Stimulated activated naive B cell treated with anti-CD40 and anti-IgM and Interleukin-4, amounts not matched to agents 10 μg/mL and 1 μg/mL and 100 μg/mL, for 72 hours (primary cell): ENCODE measurements around the gene SAPCD2.
A peak's percentile ranks its signal among the peaks of the same experiment; 100 is the strongest.

Source experiments
- ATAC-seq, 2 donors: fragments of 150-1000 bp; cut with Tn5 transposase; replicated peaks; 2 replicates each; pipeline ENCODE4 v1.10.0; 2021; ENCODE audit warnings: moderate library complexity in 1 of 2
- DNase-seq: peaks from one replicate; pipeline ENCODE4 v3.0.0; 2021
- H3K27ac Mint-ChIP-seq: one replicate; pipeline ENCODE4 v1.8.0; 2022; ENCODE audit warnings: mild to moderate bottlenecking, mixed read lengths
- H3K27me3 Mint-ChIP-seq, 2 donors: one replicate each; pipeline ENCODE4 v1.8.0; 2022; ENCODE audit warnings: mixed read lengths in 2 of 2
- H3K36me3 Mint-ChIP-seq, 2 donors: one replicate each; pipeline ENCODE4 v1.8.0; 2022; ENCODE audit warnings: mixed read lengths in 2 of 2, mild to moderate bottlenecking in 1 of 2
- H3K4me1 Mint-ChIP-seq, 2 donors: one replicate each; pipeline ENCODE4 v1.8.0; 2022; ENCODE audit warnings: mixed read lengths in 2 of 2, mild to moderate bottlenecking in 1 of 2
- H3K4me3 Mint-ChIP-seq, 2 donors: one replicate each; pipeline ENCODE4 v1.8.0; 2022; ENCODE audit warnings: mild to moderate bottlenecking in 2 of 2, mixed read lengths in 2 of 2, moderate library complexity in 1 of 2
- H3K9me3 Mint-ChIP-seq, 2 donors: one replicate each; pipeline ENCODE4 v1.8.0; 2022; ENCODE audit warnings: mixed read lengths in 2 of 2, mild to moderate bottlenecking in 1 of 2

SAPCD2 gene

GRCh38 chr9:137055385-137056364, 14.7 kb downstream of the SAPCD2 start:
- Mint-ChIP-seq H3K36me3 (no peaks in the 10 kb centered on the region), H3K4me3 (no peak overlapping the region), H3K4me1 (peaks cover 2 to 17% of the 10 kb centered on the region in 2 donors), H3K27ac (no peak overlapping the region), H3K9me3 (no peaks in the 10 kb centered on the region), H3K27me3 (peaks cover 6 to 31% of the 10 kb centered on the region in 2 donors)
- DNase-seq: no peak
- no peak for ATAC-seq

- H3K4me1 Mint-ChIP-seq: peaks cover 2 to 17% of the 10 kb centered on the region in 2 donors
- H3K27ac Mint-ChIP-seq: no peak overlapping the region
- ATAC-seq: no peak
- peaks cover 11 to 38% of the 10 kb centered on the region in 2 donors for H3K27me3 Mint-ChIP-seq
- no peaks in the 10 kb centered on the region for H3K36me3 Mint-ChIP-seq
- no peak for DNase-seq
- no peak overlapping the region for H3K4me3 Mint-ChIP-seq
- no peaks in the 10 kb centered on the region for H3K9me3 Mint-ChIP-seq
Observed at GRCh38 chr9:137054932-137055384, 15.4 kb downstream of the SAPCD2 start.

- Mint-ChIP-seq H3K36me3 (peaks cover 0 to 2% of the 10 kb centered on the region in 2 donors), H3K27me3 (peaks cover 18 to 45% of the 10 kb centered on the region in 2 donors), H3K27ac (peak within 1 kb of the TSS; percentile 69), H3K4me3 (no peak within 1 kb of the TSS), H3K9me3 (no peaks in the 10 kb centered on the region), H3K4me1 (peaks cover 2 to 17% of the 10 kb centered on the region in 2 donors)
- DNase-seq (no peak), ATAC-seq (peak; percentile 47 to 54)
Observed at GRCh38 chr9:137053944-137054931, 16.1 kb downstream of the SAPCD2 start, which contains the start of gene ENTPD2. Gene ENTPD2 (minus strand): TSS chr9:137054061. CDS start chr9:137053997, 64 bp downstream.

DNA sequence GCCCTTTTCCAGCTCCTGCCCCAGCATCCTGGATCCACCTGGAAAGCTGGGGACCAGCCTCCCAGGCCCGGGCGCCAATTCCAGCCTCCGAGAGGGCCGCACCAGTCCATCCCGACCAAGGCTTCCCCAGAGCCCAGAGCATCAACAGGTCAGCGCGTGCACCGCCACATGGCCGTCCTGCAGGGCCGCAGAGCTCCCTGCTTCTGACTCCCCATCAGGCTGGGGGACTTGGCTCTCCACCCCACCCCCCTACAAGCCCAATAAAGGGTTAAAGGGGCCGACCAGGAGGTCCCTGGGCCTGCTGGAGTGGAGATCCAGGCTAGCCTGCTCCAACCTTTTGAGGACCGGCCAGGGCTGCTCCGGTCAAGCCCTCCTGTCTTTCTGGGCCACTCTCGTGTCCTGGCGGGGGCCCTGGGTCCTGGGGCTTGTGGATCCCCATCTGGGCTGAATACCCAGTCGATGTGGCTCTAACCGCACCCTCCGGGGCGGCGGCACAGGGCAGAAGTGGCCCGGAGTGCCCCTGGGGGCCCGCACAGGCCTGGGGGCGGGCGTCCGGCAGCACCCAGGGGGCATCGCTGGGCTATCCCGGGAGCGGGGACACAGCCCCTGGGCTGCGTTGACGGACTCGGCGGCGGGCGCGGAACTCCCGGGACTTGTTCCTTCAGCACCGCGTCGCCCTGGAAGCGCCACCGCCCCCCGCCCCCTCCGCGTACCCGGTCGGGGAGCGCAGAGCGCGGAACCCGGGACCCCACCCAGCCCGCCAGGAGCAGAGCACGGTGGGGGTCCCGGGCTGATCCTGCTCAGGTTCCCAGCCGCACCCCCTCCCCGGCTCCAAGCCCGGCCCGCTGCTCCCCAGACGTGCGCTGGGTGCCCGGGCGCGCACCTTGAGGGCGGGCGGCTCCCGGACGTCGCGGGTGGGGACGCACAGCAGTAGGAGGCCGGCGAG, 17.1 kb downstream of the SAPCD2 start:
- DNase-seq (no peak), ATAC-seq (peak; percentile 31 to 33)
- no peaks in the 10 kb centered on the region for H3K9me3 Mint-ChIP-seq
- H3K4me3 Mint-ChIP-seq: no peak overlapping the region
- H3K27me3 Mint-ChIP-seq: peaks cover 18 to 51% of the 10 kb centered on the region in 2 donors
- H3K4me1 Mint-ChIP-seq: peaks cover 2 to 12% of the 10 kb centered on the region in 2 donors
- H3K36me3 Mint-ChIP-seq: peaks cover 0 to 2% of the 10 kb centered on the region in 2 donors
- H3K27ac Mint-ChIP-seq: no peak overlapping the region

- peaks cover 0 to 2% of the 10 kb centered on the region in 2 donors for H3K36me3 Mint-ChIP-seq
- DNase-seq (no peak), ATAC-seq (no peak)
- H3K27me3 Mint-ChIP-seq: peaks cover 27 to 61% of the 10 kb centered on the region in 2 donors
- no peak overlapping the region for H3K4me3 Mint-ChIP-seq
- H3K9me3 Mint-ChIP-seq: no peaks in the 10 kb centered on the region
- peaks cover 2 to 12% of the 10 kb centered on the region in 2 donors for H3K4me1 Mint-ChIP-seq
- H3K27ac Mint-ChIP-seq: no peak overlapping the region
Observed at GRCh38 chr9:137052293-137052692, 18.1 kb downstream of the SAPCD2 start.

DNA sequence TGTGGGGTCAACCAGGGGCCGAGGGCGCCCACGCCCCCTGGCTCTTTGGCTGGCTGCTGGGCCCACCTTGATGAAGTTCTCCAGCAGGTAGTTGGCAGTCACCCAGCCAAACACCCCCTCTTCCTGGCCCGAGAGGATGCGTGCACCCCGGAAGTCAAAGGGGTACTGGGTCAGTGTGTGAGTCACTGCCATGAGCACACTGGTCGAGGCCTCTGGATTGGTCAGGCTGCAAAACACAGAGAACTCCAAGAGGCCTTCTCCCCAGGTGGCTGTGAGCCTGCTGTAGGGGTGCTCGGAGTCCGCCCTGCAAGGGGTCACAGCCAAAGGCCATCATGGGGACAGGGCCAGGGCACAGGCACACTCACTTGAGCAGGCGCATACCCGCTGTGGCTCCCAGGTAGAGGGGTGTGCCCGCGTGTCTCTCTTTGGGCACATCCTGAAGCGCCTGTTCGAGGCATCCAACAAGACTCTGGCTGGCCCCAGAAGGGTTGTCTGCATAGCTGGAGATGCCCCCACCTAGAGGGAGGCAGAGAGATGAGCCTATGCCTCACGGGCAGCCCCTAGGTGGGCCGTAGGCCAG, 19.1 kb downstream of the SAPCD2 start:
- H3K27me3 Mint-ChIP-seq: peaks cover 36 to 71% of the 10 kb centered on the region in 2 donors
- peaks cover 4 to 18% of the 10 kb centered on the region in 2 donors for H3K4me1 Mint-ChIP-seq
- no peak overlapping the region for H3K4me3 Mint-ChIP-seq
- no peak overlapping the region for H3K27ac Mint-ChIP-seq
- peaks cover 0 to 2% of the 10 kb centered on the region in 2 donors for H3K36me3 Mint-ChIP-seq
- DNase-seq (no peak), ATAC-seq (no peak)
- H3K9me3 Mint-ChIP-seq: no peaks in the 10 kb centered on the region

DNA sequence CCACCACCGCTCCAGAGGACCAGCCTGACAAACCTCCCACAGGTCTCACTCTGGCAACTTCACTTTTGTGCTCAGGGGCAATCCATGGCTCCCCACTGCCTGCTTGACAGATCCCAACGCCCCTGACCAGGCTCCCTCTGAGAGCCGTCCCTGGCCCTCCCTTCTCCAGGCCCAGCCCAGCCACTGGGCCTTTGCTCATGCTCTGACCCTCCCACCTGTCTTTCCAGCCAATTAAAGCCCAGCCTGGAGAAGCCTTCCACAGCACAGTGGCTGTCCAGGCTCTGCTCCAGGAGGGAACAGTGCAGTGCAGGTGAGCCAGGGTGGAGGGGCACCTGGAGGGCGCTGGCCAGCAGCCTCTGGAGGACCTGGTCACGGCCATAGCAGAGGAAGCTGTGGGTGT, 19.8 kb downstream of the SAPCD2 start:
- H3K27me3 Mint-ChIP-seq: peaks cover 36 to 74% of the 10 kb centered on the region in 2 donors
- no peak for DNase-seq

GRCh38 chr9:137049544-137050449, 20.6 kb downstream of the SAPCD2 start:
- ATAC-seq (peak; percentile 44 to 65), DNase-seq (no peak)
- H3K4me3 Mint-ChIP-seq: no peak overlapping the region
- peak overlapping the region; percentile 31 for H3K27ac Mint-ChIP-seq
- peaks cover 42 to 81% of the 10 kb centered on the region in 2 donors for H3K27me3 Mint-ChIP-seq
- H3K9me3 Mint-ChIP-seq: no peaks in the 10 kb centered on the region
- peaks cover 8 to 26% of the 10 kb centered on the region in 2 donors for H3K4me1 Mint-ChIP-seq
- H3K36me3 Mint-ChIP-seq: peaks cover 0 to 2% of the 10 kb centered on the region in 2 donors

More for the DNA sequence above, 19.8 kb downstream of the SAPCD2 start:
- no peak for ATAC-seq
- Mint-ChIP-seq H3K9me3 (no peaks in the 10 kb centered on the region), H3K4me1 (peaks cover 4 to 20% of the 10 kb centered on the region in 2 donors), H3K4me3 (no peak overlapping the region), H3K27ac (no peak overlapping the region), H3K36me3 (peaks cover 0 to 2% of the 10 kb centered on the region in 2 donors)

GRCh38 chr9:137048655-137049543, 21.5 kb downstream of the SAPCD2 start:
- ATAC-seq (no peak), DNase-seq (no peak)
- Mint-ChIP-seq H3K27me3 (peaks cover 50 to 85% of the 10 kb centered on the region in 2 donors), H3K36me3 (peaks cover 0 to 2% of the 10 kb centered on the region in 2 donors), H3K4me1 (peaks cover 10 to 29% of the 10 kb centered on the region in 2 donors), H3K4me3 (no peak overlapping the region), H3K9me3 (no peaks in the 10 kb centered on the region), H3K27ac (no peak overlapping the region)

DNA sequence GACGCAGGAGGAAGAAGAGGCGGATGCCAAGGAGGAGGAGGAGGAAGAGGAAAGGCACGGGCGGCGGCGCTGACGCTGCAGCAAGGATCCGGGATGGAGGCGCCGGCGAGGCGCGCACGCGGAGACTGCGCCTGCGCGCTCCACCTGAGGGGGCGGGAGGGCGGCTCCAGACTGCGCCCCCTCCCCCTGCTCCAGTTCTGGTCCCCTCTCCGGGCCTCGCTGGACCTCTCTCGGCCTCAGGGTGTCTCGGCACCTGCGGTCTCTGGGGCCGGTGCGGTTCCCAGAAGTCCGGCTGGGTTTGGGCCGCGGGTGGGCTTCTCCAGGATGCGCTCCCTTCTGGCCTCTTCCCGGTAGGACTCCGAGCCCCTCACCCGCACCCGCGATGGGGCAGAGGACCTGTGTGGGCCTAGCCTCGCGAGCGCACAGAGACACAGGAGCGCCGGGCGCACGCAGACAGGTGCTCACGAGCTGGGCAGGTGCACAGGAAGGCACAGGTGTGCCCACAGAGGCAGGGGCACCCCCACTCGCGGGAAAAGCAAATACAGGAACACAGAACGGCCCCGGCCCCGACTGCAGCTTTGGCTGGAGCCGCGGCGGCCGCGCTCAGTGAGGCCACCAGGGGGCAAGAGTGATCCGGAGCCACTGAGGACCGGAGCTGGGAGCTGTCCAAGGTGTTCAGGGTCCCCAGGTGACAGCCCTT, 24.1 kb downstream of the SAPCD2 start, which contains the start of gene NPDC1:
NPDC1 (minus strand) TSS at position 90 of the 700 bp plus-strand sequence. CDS start 188 bp downstream, outside the sequence.
- peak; percentile 85 to 89 for ATAC-seq
- peaks cover 0 to 2% of the 10 kb centered on the region in 2 donors for H3K36me3 Mint-ChIP-seq
- H3K4me3 Mint-ChIP-seq: peak within 1 kb of the TSS; percentile 48 to 73
- no peaks in the 10 kb centered on the region for H3K9me3 Mint-ChIP-seq
- no peak within 1 kb of the TSS for H3K27ac Mint-ChIP-seq
- peaks cover 59 to 73% of the 10 kb centered on the region in 2 donors for H3K27me3 Mint-ChIP-seq
- peak; percentile 73 for DNase-seq
- H3K4me1 Mint-ChIP-seq: peaks cover 8 to 18% of the 10 kb centered on the region in 2 donors
